H9 (cell line): Measurements from ENCODE around the gene SBF1. TPM values are rescaled to one million over a fixed set of nuclear protein-coding genes. Genes with fewer than 3 reads are reported as not detected.

ENCODE experiments used
- DNase-seq: peaks from one replicate; pipeline ENCODE4 v3.0.0-alpha.2; 2017
- H2AFZ ChIP-seq: one replicate; pipeline ENCODE4 v1.6.1; 2013; ENCODE audit warnings: mild to moderate bottlenecking, low read length, control low read depth, moderate library complexity
- H2AK5ac ChIP-seq: 2 replicates; pipeline ENCODE4 v1.6.1; 2013; ENCODE audit warnings: low read length, control low read depth, mixed read lengths; ENCODE audit not compliant: insufficient read length
- H2BK120ac ChIP-seq: one replicate; pipeline ENCODE4 v1.6.1; 2013; ENCODE audit warnings: low read depth, mild to moderate bottlenecking, low read length, control low read depth, inconsistent platforms; ENCODE audit not compliant: poor library complexity, severe bottlenecking
- H2BK12ac ChIP-seq: 2 replicates; pipeline ENCODE4 v1.6.1; 2013; ENCODE audit warnings: low read length, control low read depth, mixed read lengths, low read depth; ENCODE audit not compliant: insufficient read length
- H2BK15ac ChIP-seq: 2 replicates; pipeline ENCODE4 v1.6.1; 2013; ENCODE audit warnings: low read depth, low read length, control low read depth
- H2BK20ac ChIP-seq: one replicate; pipeline ENCODE4 v1.6.1; 2013; ENCODE audit warnings: low read depth, mild to moderate bottlenecking, low read length, control low read depth, inconsistent platforms; ENCODE audit not compliant: poor library complexity, severe bottlenecking
- H2BK5ac ChIP-seq: 2 replicates; pipeline ENCODE4 v1.6.1; 2013; ENCODE audit warnings: low read length, control low read depth, mixed read lengths; ENCODE audit not compliant: insufficient read length
- H3K14ac ChIP-seq: 2 replicates; pipeline ENCODE4 v1.6.1; 2013; ENCODE audit warnings: low read length, control low read depth; ENCODE audit not compliant: insufficient read depth
- H3K18ac ChIP-seq: 2 replicates; pipeline ENCODE4 v1.6.1; 2013; ENCODE audit warnings: low read depth, mild to moderate bottlenecking, mixed read lengths, low read length, control low read depth; ENCODE audit not compliant: insufficient read length
- H3K23ac ChIP-seq: 2 replicates; pipeline ENCODE4 v1.6.1; 2013; ENCODE audit warnings: low read length, control low read depth, mixed read lengths, low read depth; ENCODE audit not compliant: insufficient read length
- H3K23me2 ChIP-seq: 2 replicates; pipeline ENCODE4 v1.6.1; 2013; ENCODE audit warnings: low read depth, mild to moderate bottlenecking, mixed read lengths, low read length, control low read depth; ENCODE audit not compliant: insufficient read length, poor library complexity, severe bottlenecking
- H3K27ac ChIP-seq: 2 replicates; pipeline ENCODE4 v1.5.1; 2013; ENCODE audit warnings: low read length, control low read depth, mixed read lengths, low read depth; ENCODE audit not compliant: insufficient read length
- H3K27me3 ChIP-seq: 2 replicates; pipeline ENCODE4 v1.6.1; 2013; ENCODE audit warnings: low read length, control low read depth, inconsistent platforms; ENCODE audit not compliant: insufficient read depth
- H3K4ac ChIP-seq: 2 replicates; pipeline ENCODE4 v1.6.1; 2013; ENCODE audit warnings: low read depth, mild to moderate bottlenecking, control low read depth, inconsistent platforms, low read length, moderate library complexity
- H3K4me1 ChIP-seq: 2 replicates; pipeline ENCODE4 v1.6.1; 2013; ENCODE audit warnings: low read length, control low read depth, inconsistent platforms; ENCODE audit not compliant: insufficient read depth
- H3K4me2 ChIP-seq: 2 replicates; pipeline ENCODE4 v1.6.1; 2013; ENCODE audit warnings: low read length, control low read depth, mixed read lengths; ENCODE audit not compliant: insufficient read length, insufficient read depth
- H3K56ac ChIP-seq: 2 replicates; pipeline ENCODE4 v1.6.1; 2013; ENCODE audit warnings: low read depth, mild to moderate bottlenecking, mixed read lengths, low read length, control low read depth; ENCODE audit not compliant: insufficient read length
- H3K79me1 ChIP-seq: 2 replicates; pipeline ENCODE4 v1.6.1; 2013; ENCODE audit warnings: low read depth, mild to moderate bottlenecking, moderate library complexity, low read length, control low read depth, inconsistent platforms; ENCODE audit not compliant: insufficient read depth, poor library complexity, severe bottlenecking
- H3K79me2 ChIP-seq: 2 replicates; pipeline ENCODE4 v1.6.1; 2013; ENCODE audit warnings: low read length, control low read depth, inconsistent platforms; ENCODE audit not compliant: insufficient read depth
- H3K9ac ChIP-seq: 2 replicates; pipeline ENCODE4 v1.6.1; 2013; ENCODE audit warnings: low read length, control low read depth, mixed read lengths; ENCODE audit not compliant: insufficient read length; ENCODE audit errors: extremely low read depth
- H3K9me3 ChIP-seq: one replicate; pipeline ENCODE4 v1.6.1; 2013; ENCODE audit warnings: low read depth, low read length, inconsistent platforms; ENCODE audit not compliant: control insufficient read depth
- H3T11ph ChIP-seq: one replicate; pipeline ENCODE4 v1.6.1; 2013; ENCODE audit warnings: mild to moderate bottlenecking, low read length, control low read depth, inconsistent platforms
- H4K20me1 ChIP-seq: one replicate; pipeline ENCODE4 v1.6.1; 2013; ENCODE audit not compliant: control insufficient read depth, insufficient read length, insufficient read depth
- H4K5ac ChIP-seq: 2 replicates; pipeline ENCODE4 v1.6.1; 2013; ENCODE audit warnings: low read depth, mild to moderate bottlenecking, mixed read lengths, low read length, control low read depth; ENCODE audit not compliant: insufficient read length
- H4K8ac ChIP-seq: replicated peaks from 2 replicates; pipeline ENCODE4 v1.6.1; 2013; ENCODE audit warnings: low read length, control low read depth, mixed read lengths, low read depth; ENCODE audit not compliant: insufficient read length
- H4K91ac ChIP-seq: 2 replicates; pipeline ENCODE4 v1.6.1; 2013; ENCODE audit warnings: low read depth, mild to moderate bottlenecking, moderate library complexity, mixed read lengths, low read length, control low read depth; ENCODE audit not compliant: insufficient read length
- H3K27ac Mint-ChIP-seq, 3 experiments: 2 replicates in 2 of 3; 3 replicates in 1 of 3; pipeline ENCODE4 v1.8.0; 2020 to 2021; ENCODE audit warnings: mixed read lengths in 3 of 3, mild to moderate bottlenecking in 1 of 3, moderate library complexity in 1 of 3
- H3K27me3 Mint-ChIP-seq: 2 replicates; pipeline ENCODE4 v1.8.0; 2021; ENCODE audit warnings: low read depth, mild to moderate bottlenecking, moderate library complexity, mixed read lengths
- H3K36me3 Mint-ChIP-seq, 3 experiments: 2 replicates in 2 of 3; 3 replicates in 1 of 3; pipeline ENCODE4 v1.8.0; 2020 to 2021; ENCODE audit warnings: low read depth in 3 of 3, mixed read lengths in 3 of 3; ENCODE audit not compliant: insufficient read depth in 1 of 3
- H3K4me1 Mint-ChIP-seq, 2 experiments: 2 replicates each; pipeline ENCODE4 v1.8.0; 2020; ENCODE audit warnings: mixed read lengths in 2 of 2
- H3K4me3 Mint-ChIP-seq, 2 experiments: 2 replicates in 1 of 2; 3 replicates in 1 of 2; pipeline ENCODE4 v1.8.0; 2020 to 2021; ENCODE audit warnings: mild to moderate bottlenecking in 2 of 2, mixed read lengths in 2 of 2, moderate library complexity in 1 of 2
- H3K9me3 Mint-ChIP-seq, 2 experiments: 2 replicates in 1 of 2; 3 replicates in 1 of 2; pipeline ENCODE4 v1.8.0; 2020; ENCODE audit warnings: mild to moderate bottlenecking in 2 of 2, mixed read lengths in 2 of 2, moderate library complexity in 1 of 2
- CTCF ChIP-seq: fragments of 200-600 bp; sonication (generic); conservative IDR thresholded peaks from 3 replicates; pipeline ENCODE4 v1.8.0; 2021; ENCODE audit warnings: antibody characterized with exemption, mild to moderate bottlenecking
- WGBS: extraction: QIAGEN DNeasy Blood & Tissue Kit; methylation state at CpG from one replicate; pipeline ENCODE4 v1.1.7; 2013; ENCODE audit warnings: missing lambda C conversion rate, low lambda C conversion rate, mixed read lengths; ENCODE audit not compliant: insufficient read length; ENCODE audit errors: extremely low coverage; 5-methylcytosine and 5-hydroxymethylcytosine counted together
- total RNA-seq: library from RNA; stranded (reverse); gene quantifications from 2 replicates; pipeline ENCODE4 v1.2.1, GENCODE V29; 2021

The SBF1 gene
- total RNA-seq, 1 experiment from 2014 or later: 69.8 TPM

GRCh38 chr22:50467773-50468440 is 6.9 kb downstream of the SBF1 start:
- Mint-ChIP-seq H3K4me3 (no peak overlapping the region), H3K9me3 (no peaks in the 10 kb centered on the region), H3K4me1 (peaks cover 13 to 15% of the 10 kb centered on the region in 2 experiments), H3K36me3 (peaks cover 16 to 45% (median 40%) of the 10 kb centered on the region in 3 experiments; a peak in 6 of 7 replicates), H3K27me3 (no peaks in the 10 kb centered on the region), H3K27ac (no peak overlapping the region)
- no peak overlapping the region for H3K4me2 ChIP-seq
- H3K18ac ChIP-seq: no peak overlapping the region
- H3T11ph ChIP-seq: no peak overlapping the region
- H3K23ac ChIP-seq: no peak overlapping the region
- H2BK15ac ChIP-seq: no peak overlapping the region
- no peak overlapping the region for H2BK12ac ChIP-seq
- TF ChIP-seq CTCF: no peak
- H2AFZ ChIP-seq: no peak overlapping the region
- WGBS: no CpG with 5 or more reads among the region's 22 CpGs
- H3K27me3 ChIP-seq: no peaks in the 10 kb centered on the region
- H3K14ac ChIP-seq: no peak overlapping the region
- H3K9ac ChIP-seq: no peak overlapping the region
- H3K27ac ChIP-seq: no peak overlapping the region
- peaks cover 7% of the 10 kb centered on the region; the same call in 1 of the 2 replicates for H3K79me2 ChIP-seq
- no peaks in the 10 kb centered on the region for H3K23me2 ChIP-seq
- no peak overlapping the region for H2BK20ac ChIP-seq
- no peak overlapping the region for H4K5ac ChIP-seq
- H3K79me1 ChIP-seq: peaks cover 11% of the 10 kb centered on the region
- no peak overlapping the region for H2BK120ac ChIP-seq
- DNase-seq: no peak
- H2AK5ac ChIP-seq: no peak overlapping the region
- no peak overlapping the region for H3K4ac ChIP-seq
- no peak overlapping the region for H4K8ac ChIP-seq
- no peaks in the 10 kb centered on the region for H3K4me1 ChIP-seq
- no peak overlapping the region for H3K56ac ChIP-seq
- no peak overlapping the region for H4K91ac ChIP-seq
- H2BK5ac ChIP-seq: no peak overlapping the region
- H3K9me3 ChIP-seq: no peaks in the 10 kb centered on the region
- H4K20me1 ChIP-seq: no peaks in the 10 kb centered on the region
